Parathyroid adenoma (tissue), 2 donors: ENCODE data around the gene FJX1.

Source experiments
- H2AFZ ChIP-seq: fragments of 300-600 bp; sonication (generic); one replicate; pipeline ENCODE4 v1.7.0; 2017; ENCODE audit warnings: antibody characterized with exemption, mild to moderate bottlenecking
- H3K27ac ChIP-seq: fragments of 300-600 bp; sonication (generic); one replicate; pipeline ENCODE4 v1.7.0; 2017
- H3K27me3 ChIP-seq: fragments of 300-600 bp; sonication (generic); one replicate; pipeline ENCODE4 v1.7.0; 2017; ENCODE audit warnings: low read length; ENCODE audit not compliant: control insufficient read depth, insufficient read depth
- H3K36me3 ChIP-seq: fragments of 300-600 bp; sonication (generic); one replicate; pipeline ENCODE4 v1.7.0; 2017; ENCODE audit warnings: low read length; ENCODE audit not compliant: control insufficient read depth, insufficient read depth
- H3K4me1 ChIP-seq: fragments of 300-600 bp; sonication (generic); one replicate; pipeline ENCODE4 v1.7.0; 2017; ENCODE audit warnings: control low read depth
- H3K4me2 ChIP-seq: fragments of 300-600 bp; sonication (generic); one replicate; pipeline ENCODE4 v1.7.0; 2017; ENCODE audit warnings: low read length
- H3K4me3 ChIP-seq: fragments of 300-600 bp; sonication (generic); one replicate; pipeline ENCODE4 v1.7.0; 2017; ENCODE audit warnings: low read depth, low read length
- H3K79me2 ChIP-seq: fragments of 300-600 bp; sonication (generic); one replicate; pipeline ENCODE4 v1.7.0; 2017; ENCODE audit warnings: control low read depth
- H3K9ac ChIP-seq: fragments of 300-600 bp; sonication (generic); one replicate; pipeline ENCODE4 v1.7.0; 2017; ENCODE audit warnings: mild to moderate bottlenecking
- H3K9me3 ChIP-seq: fragments of 300-600 bp; sonication (generic); one replicate; pipeline ENCODE4 v1.7.0; 2017; ENCODE audit warnings: low read length; ENCODE audit not compliant: control insufficient read depth
- TF ChIP-seq, protein P1 (sequence below): fragments of 300-600 bp; sonication (generic); IDR thresholded peaks from one replicate; pipeline ENCODE4 v1.7.0; 2017; ENCODE audit warnings: antibody characterized with exemption, mild to moderate bottlenecking
- donor health status: primary hyperparathyroidism.

FJX1 gene

GRCh38 chr11:35615921-35616900 lies 2.0 kb upstream of the FJX1 start:
- H3K4me2 ChIP-seq = no peak overlapping the region
- no peak overlapping the region for H3K4me3 ChIP-seq
- H3K4me1 ChIP-seq = no peaks in the 10 kb centered on the region
- TF ChIP-seq, protein P1, sequence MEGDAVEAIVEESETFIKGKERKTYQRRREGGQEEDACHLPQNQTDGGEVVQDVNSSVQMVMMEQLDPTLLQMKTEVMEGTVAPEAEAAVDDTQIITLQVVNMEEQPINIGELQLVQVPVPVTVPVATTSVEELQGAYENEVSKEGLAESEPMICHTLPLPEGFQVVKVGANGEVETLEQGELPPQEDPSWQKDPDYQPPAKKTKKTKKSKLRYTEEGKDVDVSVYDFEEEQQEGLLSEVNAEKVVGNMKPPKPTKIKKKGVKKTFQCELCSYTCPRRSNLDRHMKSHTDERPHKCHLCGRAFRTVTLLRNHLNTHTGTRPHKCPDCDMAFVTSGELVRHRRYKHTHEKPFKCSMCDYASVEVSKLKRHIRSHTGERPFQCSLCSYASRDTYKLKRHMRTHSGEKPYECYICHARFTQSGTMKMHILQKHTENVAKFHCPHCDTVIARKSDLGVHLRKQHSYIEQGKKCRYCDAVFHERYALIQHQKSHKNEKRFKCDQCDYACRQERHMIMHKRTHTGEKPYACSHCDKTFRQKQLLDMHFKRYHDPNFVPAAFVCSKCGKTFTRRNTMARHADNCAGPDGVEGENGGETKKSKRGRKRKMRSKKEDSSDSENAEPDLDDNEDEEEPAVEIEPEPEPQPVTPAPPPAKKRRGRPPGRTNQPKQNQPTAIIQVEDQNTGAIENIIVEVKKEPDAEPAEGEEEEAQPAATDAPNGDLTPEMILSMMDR = peak; percentile 72
- H3K9ac ChIP-seq = no peak overlapping the region
- no peak overlapping the region for H2AFZ ChIP-seq
- no peaks in the 10 kb centered on the region for H3K36me3 ChIP-seq
- H3K9me3 ChIP-seq = no peaks in the 10 kb centered on the region
- H3K27ac ChIP-seq = no peak overlapping the region
- no peaks in the 10 kb centered on the region for H3K79me2 ChIP-seq
- H3K27me3 ChIP-seq = no peaks in the 10 kb centered on the region

DNA sequence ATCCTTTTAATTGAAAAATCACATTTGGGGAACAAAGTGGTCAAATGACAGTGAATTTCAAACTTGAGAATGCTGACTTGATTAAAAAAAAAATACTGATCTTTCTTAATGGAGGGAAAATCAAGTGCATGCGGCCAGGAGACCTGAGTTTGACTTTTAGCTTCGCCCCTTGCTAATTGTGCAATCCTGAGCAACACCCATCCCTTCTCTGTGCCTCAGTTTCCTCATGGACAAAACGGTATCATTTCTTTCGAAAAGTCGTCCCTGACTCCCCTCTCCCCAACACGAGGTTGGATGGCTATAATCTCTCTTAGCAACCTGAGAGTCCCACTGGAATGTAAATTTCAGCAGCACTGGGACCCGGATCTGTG lies 959 bp upstream of the FJX1 start:
- H2AFZ ChIP-seq = no peak overlapping the region
- peak overlapping the region; percentile 52 for H3K4me3 ChIP-seq
- no peaks in the 10 kb centered on the region for H3K4me1 ChIP-seq
- H3K4me2 ChIP-seq = no peak overlapping the region
- TF ChIP-seq, protein P1 = no peak
- H3K27me3 ChIP-seq = no peaks in the 10 kb centered on the region
- no peaks in the 10 kb centered on the region for H3K9me3 ChIP-seq
- no peak overlapping the region for H3K9ac ChIP-seq
- no peaks in the 10 kb centered on the region for H3K36me3 ChIP-seq
- H3K79me2 ChIP-seq = no peaks in the 10 kb centered on the region
- peak overlapping the region; percentile 39 for H3K27ac ChIP-seq

- no peak overlapping the region for H3K9ac ChIP-seq
- TF ChIP-seq, protein P1 = no peak
- no peaks in the 10 kb centered on the region for H3K27me3 ChIP-seq
Measured at GRCh38 chr11:35618497-35619115, 346 bp downstream of the FJX1 start.

DNA sequence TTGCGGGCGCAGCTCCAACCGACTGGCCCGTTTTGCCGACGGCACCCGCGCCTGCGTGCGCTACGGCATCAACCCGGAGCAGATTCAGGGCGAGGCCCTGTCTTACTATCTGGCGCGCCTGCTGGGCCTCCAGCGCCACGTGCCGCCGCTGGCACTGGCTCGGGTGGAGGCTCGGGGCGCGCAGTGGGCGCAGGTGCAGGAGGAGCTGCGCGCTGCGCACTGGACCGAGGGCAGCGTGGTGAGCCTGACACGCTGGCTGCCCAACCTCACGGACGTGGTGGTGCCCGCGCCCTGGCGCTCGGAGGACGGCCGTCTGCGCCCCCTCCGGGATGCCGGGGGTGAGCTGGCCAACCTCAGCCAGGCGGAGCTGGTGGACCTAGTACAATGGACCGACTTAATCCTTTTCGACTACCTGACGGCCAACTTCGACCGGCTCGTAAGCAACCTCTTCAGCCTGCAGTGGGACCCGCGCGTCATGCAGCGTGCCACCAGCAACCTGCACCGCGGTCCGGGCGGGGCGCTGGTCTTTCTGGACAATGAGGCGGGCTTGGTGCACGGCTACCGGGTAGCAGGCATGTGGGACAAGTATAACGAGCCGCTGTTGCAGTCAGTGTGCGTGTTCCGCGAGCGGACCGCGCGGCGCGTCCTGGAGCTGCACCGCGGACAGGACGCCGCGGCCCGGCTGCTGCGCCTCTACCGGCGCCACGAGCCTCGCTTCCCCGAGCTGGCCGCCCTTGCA lies 1.0 kb downstream of the FJX1 start:
- H3K27ac ChIP-seq = no peak overlapping the region
- H3K9ac ChIP-seq = no peak overlapping the region
- H3K27me3 ChIP-seq = no peaks in the 10 kb centered on the region
- H3K79me2 ChIP-seq = no peaks in the 10 kb centered on the region
- H3K4me3 ChIP-seq = peak overlapping the region; percentile 40
- H3K36me3 ChIP-seq = no peaks in the 10 kb centered on the region
- H3K9me3 ChIP-seq = no peaks in the 10 kb centered on the region
- H3K4me2 ChIP-seq = peak overlapping the region; percentile 71
- TF ChIP-seq, protein P1 = no peak
- peak overlapping the region; percentile 60 for H2AFZ ChIP-seq
- no peaks in the 10 kb centered on the region for H3K4me1 ChIP-seq

More at GRCh38 chr11:35618497-35619115, 346 bp downstream of the FJX1 start:
- Histone ChIP-seq H2AFZ (peak overlapping the region; percentile 60), H3K36me3 (no peaks in the 10 kb centered on the region), H3K4me2 (peak overlapping the region; percentile 73), H3K4me1 (no peaks in the 10 kb centered on the region), H3K79me2 (no peaks in the 10 kb centered on the region), H3K9me3 (no peaks in the 10 kb centered on the region), H3K27ac (no peak overlapping the region), H3K4me3 (peak overlapping the region; percentile 40)
